Subcutaneous adipose tissue (tissue), 4 donors: ENCODE data around the gene SBF2. TPM values are rescaled to one million over a fixed set of nuclear protein-coding genes. Genes with fewer than 3 reads are reported as not detected.

Experiments
- CTCF ChIP-seq: fragments of 450-650 bp; IDR thresholded peaks from one replicate; pipeline ENCODE4 v1.5.1; 2016; ENCODE audit warnings: low read depth, mild to moderate bottlenecking, control low read depth, antibody characterized with exemption, moderate library complexity
- total RNA-seq, 4 donors: library from RNA; depleted of rRNA; stranded (reverse); fragments of >200 nt; gene quantifications; one replicate each; pipeline ENCODE4 v1.1.0, GENCODE V29; 2016

Gene SBF2
- total RNA-seq, 4 donors from 2014 or later = 87.2 to 103 (median 97.3) TPM

GRCh38 chr11:10197091-10197490 lies 96.9 kb downstream of the SBF2 start:
- TF ChIP-seq CTCF = no peak

GRCh38 chr11:10192036-10192435 lies 102.0 kb downstream of the SBF2 start:
- no peak for TF ChIP-seq CTCF

- TF ChIP-seq CTCF = no peak
Measured at GRCh38 chr11:10181811-10182210, 112.2 kb downstream of the SBF2 start.

GRCh38 chr11:10164621-10165020 lies 129.4 kb downstream of the SBF2 start:
- no peak for TF ChIP-seq CTCF

- TF ChIP-seq CTCF = no peak
Measured at GRCh38 chr11:10162222-10162621, 131.8 kb downstream of the SBF2 start.

GRCh38 chr11:10160350-10160749 lies 133.7 kb downstream of the SBF2 start:
- no peak for TF ChIP-seq CTCF

- no peak for TF ChIP-seq CTCF
Measured at GRCh38 chr11:10158461-10158860, 135.6 kb downstream of the SBF2 start.
